SK-N-SH (cell line): ENCODE data around the gene PDLIM4. TPM values are rescaled to one million over a fixed set of nuclear protein-coding genes. Genes with fewer than 3 reads are reported as not detected.

Experiments used
- CTCF ChIA-PET: fragments of 300-600, 350-600 bp; formaldehyde crosslinking; extraction: SDS; loops from one replicate; lab custom pipeline; 2021; lab: Yijun Ruan, JAX
- POLR2A ChIA-PET: fragments of 350-600 bp; sonication (Branson Sonifier 250); formaldehyde crosslinking; extraction: SDS; loops from one replicate; lab custom pipeline; 2020; ENCODE audit warnings: antibody characterized with exemption, inconsistent platforms; lab: Yijun Ruan, JAX
- DNase-seq: peaks from one replicate; pipeline ENCODE4 v3.0.0; 2012
- H2AFZ ChIP-seq: fragments of 200-600 bp; sonication (generic); 2 replicates; pipeline ENCODE4 v1.8.1; 2016; ENCODE audit warnings: antibody characterized with exemption, mild to moderate bottlenecking, low read depth
- H3F3A ChIP-seq: fragments of 200-600 bp; sonication (generic); replicated peaks from 2 replicates; pipeline ENCODE3; 2016; ENCODE audit warnings: antibody characterized with exemption, mild to moderate bottlenecking; ENCODE audit not compliant: insufficient read depth
- H3K27ac ChIP-seq, 2 experiments: fragments of 200-500 bp in 1 of 2; fragments of 200-600 bp in 1 of 2; sonication (Bioruptor generic) in 1 of 2; sonication (generic), shearing (Covaris generic) in 1 of 2; 2 replicates each; pipeline versions ENCODE4 v1.5.1 to v1.6.1; 2014 to 2016; ENCODE audit warnings: low read depth in 2 of 2, inconsistent platforms in 1 of 2, low read length in 1 of 2, mild to moderate bottlenecking in 1 of 2, mixed read lengths in 1 of 2
- H3K27me3 ChIP-seq: fragments of 200-600 bp; sonication (generic), shearing (Covaris generic); 2 replicates; pipeline ENCODE4 v1.6.1; 2016; ENCODE audit warnings: mixed run types; ENCODE audit not compliant: insufficient read depth
- H3K36me3 ChIP-seq, 2 experiments: fragments of 200-500 bp in 1 of 2; fragments of 200-600 bp in 1 of 2; sonication (Bioruptor generic) in 1 of 2; sonication (generic) in 1 of 2; replicated peaks in 1 of 2; 2 replicates each; pipeline versions ENCODE3 to v1.5.1; 2014 to 2016; ENCODE audit warnings: low read length in 1 of 2, mild to moderate bottlenecking in 1 of 2; ENCODE audit not compliant: insufficient read depth in 2 of 2, control insufficient read depth in 1 of 2
- H3K4me1 ChIP-seq, 2 experiments: fragments of 200-500 bp in 1 of 2; fragments of 200-600 bp in 1 of 2; sonication (Bioruptor generic) in 1 of 2; sonication (generic), shearing (Covaris generic) in 1 of 2; 2 replicates each; pipeline versions ENCODE4 v1.5.1 to v1.6.1; 2014 to 2016; ENCODE audit warnings: low read depth in 1 of 2, low read length in 1 of 2, mixed run types in 1 of 2; ENCODE audit not compliant: insufficient read depth in 2 of 2, control insufficient read depth in 1 of 2
- H3K4me2 ChIP-seq: fragments of 200-600 bp; sonication (generic), shearing (Covaris generic); 2 replicates; pipeline ENCODE4 v1.6.1; 2017; ENCODE audit warnings: mixed run types
- H3K4me3 ChIP-seq, 2 experiments: fragments of 200-500 bp in 1 of 2; fragments of 200-600 bp in 1 of 2; sonication (Bioruptor generic) in 1 of 2; sonication (generic), shearing (Covaris generic) in 1 of 2; 2 replicates each; pipeline versions ENCODE4 v1.5.1 to v1.8.1; 2014 to 2016; ENCODE audit warnings: low read depth in 2 of 2, inconsistent platforms in 1 of 2, low read length in 1 of 2, mild to moderate bottlenecking in 1 of 2, mixed read lengths in 1 of 2, moderate library complexity in 1 of 2
- H3K79me2 ChIP-seq: fragments of 200-600 bp; sonication (generic); 2 replicates; pipeline ENCODE4 v1.8.1; 2017; ENCODE audit warnings: mild to moderate bottlenecking; ENCODE audit not compliant: insufficient read depth
- H3K9ac ChIP-seq: fragments of 200-600 bp; sonication (generic); 2 replicates; pipeline ENCODE4 v1.6.1; 2017; ENCODE audit warnings: mixed run types
- H3K9me2 ChIP-seq: fragments of 200-600 bp; sonication (generic); 2 replicates; pipeline ENCODE4 v1.6.1; 2017; ENCODE audit warnings: mixed run types
- H3K9me3 ChIP-seq: fragments of 200-600 bp; sonication (generic); 2 replicates; pipeline ENCODE4 v1.6.1; 2017; ENCODE audit warnings: mixed run types, mild to moderate bottlenecking, moderate library complexity
- H4K20me1 ChIP-seq: fragments of 200-600 bp; sonication (generic); 2 replicates; pipeline ENCODE4 v1.6.1; 2017; ENCODE audit warnings: mild to moderate bottlenecking, mixed run types; ENCODE audit not compliant: insufficient read depth
- CHD2 ChIP-seq: fragments of 150-350 bp; IDR thresholded peaks from 2 replicates; pipeline ENCODE4 v1.6.1; 2018; ENCODE audit warnings: low read length; ENCODE audit not compliant: partially characterized antibody
- CTCF ChIP-seq: fragments of 200-600 bp; sonication (generic); IDR thresholded peaks from 2 replicates; pipeline ENCODE4 v1.6.1; 2017; ENCODE audit warnings: antibody characterized with exemption, mild to moderate bottlenecking, moderate library complexity
- ELF1 ChIP-seq: IDR thresholded peaks from 2 replicates; pipeline ENCODE4 v1.4.0; 2012
- EZH2phosphoT487 ChIP-seq: fragments of 200-600 bp; sonication (generic); IDR thresholded peaks from 2 replicates; pipeline ENCODE4 v1.6.1; 2017; ENCODE audit warnings: low read depth, mixed run types, mild to moderate bottlenecking, antibody characterized with exemption, moderate library complexity, borderline replicate concordance
- FOXJ3 ChIP-seq: sonication (generic); formaldehyde crosslinking; IDR thresholded peaks from 2 replicates; pipeline ENCODE4 v1.5.1; 2020; ENCODE audit warnings: mild to moderate bottlenecking, missing genetic modification reagents
- FOXM1 ChIP-seq: IDR thresholded peaks from 2 replicates; pipeline ENCODE4 v1.4.0; 2012; ENCODE audit warnings: low read depth, mild to moderate bottlenecking
- IRF3 ChIP-seq: fragments of 150-350 bp; IDR thresholded peaks from 2 replicates; pipeline ENCODE4 v1.6.1; 2016; ENCODE audit warnings: mild to moderate bottlenecking, low read depth, low read length
- MEF2A ChIP-seq: IDR thresholded peaks from 2 replicates; pipeline ENCODE4 v1.4.0; 2012; ENCODE audit warnings: low read depth, borderline replicate concordance
- NRF1 ChIP-seq: IDR thresholded peaks from 2 replicates; pipeline ENCODE4 v1.6.1; 2012; ENCODE audit warnings: low read depth, mild to moderate bottlenecking, low read length
- PBX3 ChIP-seq: IDR thresholded peaks from 2 replicates; pipeline ENCODE4; 2012
- POLR2AphosphoS5 ChIP-seq: IDR thresholded peaks from 2 replicates; pipeline ENCODE4 v1.6.1; 2012; ENCODE audit warnings: low read depth, low read length
- RAD21 ChIP-seq: IDR thresholded peaks from 2 replicates; pipeline ENCODE4 v1.6.1; 2012; ENCODE audit warnings: mild to moderate bottlenecking, low read length
- RCOR1 ChIP-seq: fragments of 150-350 bp; IDR thresholded peaks from 2 replicates; pipeline ENCODE4 v1.6.1; 2017; ENCODE audit warnings: antibody characterized with exemption, low read length
- RXRA ChIP-seq: IDR thresholded peaks from 2 replicates; pipeline ENCODE4 v1.4.0; 2012; ENCODE audit warnings: low read depth, mild to moderate bottlenecking, borderline replicate concordance
- SIN3A ChIP-seq: IDR thresholded peaks from 2 replicates; pipeline ENCODE4 v1.6.1; 2012; ENCODE audit warnings: low read depth, mild to moderate bottlenecking, low read length, moderate library complexity, borderline replicate concordance
- SMC3 ChIP-seq: IDR thresholded peaks from 2 replicates; pipeline ENCODE4 v1.6.1; 2012; ENCODE audit warnings: low read depth, low read length, improper control_type of control experiment
- WGBS: methylation state at CpG from one replicate; pipeline ENCODE4 v1.1.6; 2017; ENCODE audit warnings: low lambda C conversion rate; 5-methylcytosine and 5-hydroxymethylcytosine counted together
- polyA plus RNA-seq, 3 experiments: library from polyadenylated mRNA; depleted of rRNA; stranded (reverse); fragments of >200 nt; gene quantifications; 2 replicates each; pipeline ENCODE4 v1.2.3, GENCODE V29; 2012
- TF ChIP-seq, protein P1 (sequence below): IDR thresholded peaks from 2 replicates; pipeline ENCODE4 v1.4.0; 2012; ENCODE audit warnings: low read depth, borderline replicate concordance
- TF ChIP-seq, protein P2 (sequence below): IDR thresholded peaks from 2 replicates; pipeline ENCODE4 v1.4.0; 2012; ENCODE audit warnings: low read depth, borderline replicate concordance
- TF ChIP-seq, protein P3 (sequence below): IDR thresholded peaks from 2 replicates; pipeline ENCODE4 v1.4.0; 2012; ENCODE audit warnings: low read depth

The PDLIM4 gene
- polyA plus RNA-seq, 1 of the 3 experiments (the other 2 are of a cell fraction) = 57.1 TPM

DNA sequence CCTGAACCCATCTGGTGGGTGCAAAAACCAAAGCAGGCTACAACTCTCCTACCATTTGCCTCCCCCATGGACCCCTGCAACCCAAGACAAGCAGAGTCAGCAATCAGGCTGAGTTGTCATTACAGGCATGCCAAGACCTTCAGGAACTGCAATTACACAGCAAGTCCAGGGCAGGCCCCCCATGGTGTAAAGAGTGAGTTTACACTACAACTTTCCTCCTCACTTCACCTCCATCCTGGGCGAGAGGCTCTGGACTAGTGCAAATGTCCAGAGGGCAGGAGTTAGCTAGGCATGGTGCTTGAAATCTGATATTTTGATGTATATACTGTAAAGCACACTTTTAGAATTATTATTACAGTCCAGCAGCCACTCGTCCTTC, 22.8 kb upstream of the PDLIM4 start:
- Histone ChIP-seq H3K9me2 (no peaks in the 10 kb centered on the region), H3K27ac (no peak overlapping the region), H3K4me2 (no peak overlapping the region), H2AFZ (no peak overlapping the region), H3K9me3 (no peaks in the 10 kb centered on the region), H3K9ac (no peak overlapping the region), H4K20me1 (no peaks in the 10 kb centered on the region), H3F3A (no peaks in the 10 kb centered on the region), H3K36me3 (no peaks in the 10 kb centered on the region), H3K79me2 (no peaks in the 10 kb centered on the region), H3K4me1 (no peaks in the 10 kb centered on the region), H3K4me3 (no peak overlapping the region), H3K27me3 (no peaks in the 10 kb centered on the region)
- POLR2A ChIA-PET = no interaction called here
- CTCF ChIA-PET = interaction anchor here (0.9 to 1.2 kb wide), 3 partner anchors 17 to 177 kb away, joined by 3 read pairs; no protein-coding TSS in a partner anchor
- WGBS = 76% methylated on average over 2 of the region's 2 CpGs
- DNase-seq = no peak
- TF ChIP-seq FOXJ3 (CRISPR knock-in tag) = no peak
- TF ChIP-seq, all 33 proteins: peak for 0

DNA sequence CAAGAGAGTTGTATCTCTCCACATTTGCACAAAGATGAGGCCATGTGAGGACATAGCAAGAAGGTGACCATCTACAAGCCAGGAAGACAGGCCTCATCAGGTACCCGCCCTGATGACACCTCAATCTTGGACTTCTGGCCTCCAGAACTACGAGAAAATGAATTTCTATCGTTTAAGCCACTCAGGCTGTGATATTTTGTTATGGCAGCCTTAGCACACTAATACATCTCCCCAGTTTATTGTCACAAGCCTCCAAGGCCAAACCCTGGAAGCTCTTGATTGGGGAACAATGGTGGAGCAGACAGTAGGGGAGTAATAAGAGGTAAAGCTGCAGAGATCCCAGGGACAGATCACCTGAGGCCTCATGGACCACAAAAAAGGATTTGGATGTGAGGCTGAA, 22.2 kb upstream of the PDLIM4 start:
- 74% methylated on average over 3 of the region's 3 CpGs for WGBS
- CTCF ChIA-PET = interaction anchor here (0.6 to 1.2 kb wide), 4 partner anchors 17 to 176 kb away, joined by 3 read pairs; no protein-coding TSS in a partner anchor
- TF ChIP-seq FOXJ3 (CRISPR knock-in tag) (no peak), CTCF (no peak), SIN3A (no peak), FOXM1 (no peak), NRF1 (no peak), ELF1 (no peak), RAD21 (no peak), SMC3 (no peak), CHD2 (no peak), POLR2AphosphoS5 (no peak), RCOR1 (no peak), PBX3 (no peak), IRF3 (no peak), RXRA (no peak), MEF2A (no peak), EZH2phosphoT487 (no peak)
- TF ChIP-seq, protein P1, sequence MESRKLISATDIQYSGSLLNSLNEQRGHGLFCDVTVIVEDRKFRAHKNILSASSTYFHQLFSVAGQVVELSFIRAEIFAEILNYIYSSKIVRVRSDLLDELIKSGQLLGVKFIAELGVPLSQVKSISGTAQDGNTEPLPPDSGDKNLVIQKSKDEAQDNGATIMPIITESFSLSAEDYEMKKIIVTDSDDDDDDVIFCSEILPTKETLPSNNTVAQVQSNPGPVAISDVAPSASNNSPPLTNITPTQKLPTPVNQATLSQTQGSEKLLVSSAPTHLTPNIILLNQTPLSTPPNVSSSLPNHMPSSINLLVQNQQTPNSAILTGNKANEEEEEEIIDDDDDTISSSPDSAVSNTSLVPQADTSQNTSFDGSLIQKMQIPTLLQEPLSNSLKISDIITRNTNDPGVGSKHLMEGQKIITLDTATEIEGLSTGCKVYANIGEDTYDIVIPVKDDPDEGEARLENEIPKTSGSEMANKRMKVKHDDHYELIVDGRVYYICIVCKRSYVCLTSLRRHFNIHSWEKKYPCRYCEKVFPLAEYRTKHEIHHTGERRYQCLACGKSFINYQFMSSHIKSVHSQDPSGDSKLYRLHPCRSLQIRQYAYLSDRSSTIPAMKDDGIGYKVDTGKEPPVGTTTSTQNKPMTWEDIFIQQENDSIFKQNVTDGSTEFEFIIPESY = no peak
- TF ChIP-seq, protein P2, sequence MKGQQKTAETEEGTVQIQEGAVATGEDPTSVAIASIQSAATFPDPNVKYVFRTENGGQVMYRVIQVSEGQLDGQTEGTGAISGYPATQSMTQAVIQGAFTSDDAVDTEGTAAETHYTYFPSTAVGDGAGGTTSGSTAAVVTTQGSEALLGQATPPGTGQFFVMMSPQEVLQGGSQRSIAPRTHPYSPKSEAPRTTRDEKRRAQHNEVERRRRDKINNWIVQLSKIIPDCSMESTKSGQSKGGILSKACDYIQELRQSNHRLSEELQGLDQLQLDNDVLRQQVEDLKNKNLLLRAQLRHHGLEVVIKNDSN = no peak
- TF ChIP-seq, protein P3, sequence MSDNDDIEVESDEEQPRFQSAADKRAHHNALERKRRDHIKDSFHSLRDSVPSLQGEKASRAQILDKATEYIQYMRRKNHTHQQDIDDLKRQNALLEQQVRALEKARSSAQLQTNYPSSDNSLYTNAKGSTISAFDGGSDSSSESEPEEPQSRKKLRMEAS = no peak
- no peaks in the 10 kb centered on the region for H3K27me3 ChIP-seq
- no peaks in the 10 kb centered on the region for H3K36me3 ChIP-seq
- no peaks in the 10 kb centered on the region for H3F3A ChIP-seq
- H3K4me2 ChIP-seq = no peak overlapping the region
- no peak overlapping the region for H3K4me3 ChIP-seq
- H3K27ac ChIP-seq = no peak overlapping the region
- POLR2A ChIA-PET = no interaction called here
- no peak overlapping the region for H2AFZ ChIP-seq
- H3K9me3 ChIP-seq = no peaks in the 10 kb centered on the region
- no peaks in the 10 kb centered on the region for H4K20me1 ChIP-seq
- H3K4me1 ChIP-seq = no peaks in the 10 kb centered on the region
- no peaks in the 10 kb centered on the region for H3K9me2 ChIP-seq
- H3K9ac ChIP-seq = no peak overlapping the region
- no peaks in the 10 kb centered on the region for H3K79me2 ChIP-seq
- DNase-seq = no peak
